GM19328 (cell line): Measurements from ENCODE around the gene TCTN1.
"Not testable (repeated sequence)": the region's sequence is repeated elsewhere in the genome, so short reads cannot be mapped to it uniquely, and the experiment has no call there.

Experiments
- ATAC-seq: cut with Tn5 transposase; IDR thresholded peaks from one replicate; pipeline ENCODE4 v1.9.1; 2021; ENCODE audit warnings: mild to moderate bottlenecking, moderate library complexity; ENCODE audit not compliant: unreplicated experiment

TCTN1 gene

GRCh38 chr12:110613771-110614684 is at the start of gene TCTN1:
TSS of gene TCTN1 (plus strand) at chr12:110614129. CDS start at chr12:110614183, 54 bp downstream.
- ATAC-seq, result peak; percentile 89

GRCh38 chr12:110564471-110564991 is 49.4 kb upstream of the TCTN1 start:
- ATAC-seq, result no peak

- ATAC-seq, result no peak
These were observed 47.7 kb upstream of the TCTN1 start for GRCh38 chr12:110565894-110566871.

- no peak for ATAC-seq
These were observed 46.9 kb upstream of the TCTN1 start for GRCh38 chr12:110566993-110567392.

- no peak for ATAC-seq
These were observed 45.2 kb upstream of the TCTN1 start for GRCh38 chr12:110568752-110569151.

- ATAC-seq, result not testable (repeated sequence)
These were observed 44.1 kb upstream of the TCTN1 start for GRCh38 chr12:110569838-110570237.

GRCh38 chr12:110570798-110571197 is 43.1 kb upstream of the TCTN1 start:
- ATAC-seq, result not testable (repeated sequence)

GRCh38 chr12:110574044-110574443 is 39.9 kb upstream of the TCTN1 start:
- ATAC-seq, result no peak

GRCh38 chr12:110574717-110575230 is 39.2 kb upstream of the TCTN1 start:
- not testable (repeated sequence) for ATAC-seq

- ATAC-seq, result no peak
These were observed 38.6 kb upstream of the TCTN1 start for GRCh38 chr12:110575326-110575725.

GRCh38 chr12:110576504-110576903 is 37.4 kb upstream of the TCTN1 start:
- no peak for ATAC-seq

GRCh38 chr12:110577864-110578693 is 35.9 kb upstream of the TCTN1 start:
- no peak for ATAC-seq

GRCh38 chr12:110578694-110579534 is 35.0 kb upstream of the TCTN1 start:
- ATAC-seq, result no peak

- no peak for ATAC-seq
These were observed 34.2 kb upstream of the TCTN1 start for GRCh38 chr12:110579535-110580253.

GRCh38 chr12:110581931-110582275 is 32.0 kb upstream of the TCTN1 start:
- ATAC-seq, result no peak

GRCh38 chr12:110582276-110583136 is 31.4 kb upstream of the TCTN1 start:
- peak; percentile 35 for ATAC-seq
